WERI-Rb-1 (cell line): ENCODE results near the gene CWC25.

Experiments
- DNase-seq: peaks from one replicate; pipeline ENCODE4 v3.0.0-alpha.2; 2020
- H3K27ac ChIP-seq: fragments of 250-450 bp; sonication (Bioruptor Pico); 2 replicates; pipeline ENCODE4 v1.5.1; 2020; ENCODE audit warnings: mild to moderate bottlenecking, moderate library complexity
- H3K27me3 ChIP-seq: fragments of 250-450 bp; sonication (Bioruptor Pico); 2 replicates; pipeline ENCODE4 v1.5.1; 2021; ENCODE audit warnings: mild to moderate bottlenecking, low read depth, moderate library complexity; ENCODE audit not compliant: insufficient read depth, severe bottlenecking
- H3K36me3 ChIP-seq: fragments of 250-450 bp; sonication (Bioruptor Pico); 2 replicates; pipeline ENCODE4 v1.5.1; 2020; ENCODE audit warnings: mild to moderate bottlenecking, moderate library complexity
- H3K4me3 ChIP-seq: 2 replicates; pipeline ENCODE4 v1.5.1; 2011; ENCODE audit warnings: low read depth, mild to moderate bottlenecking, control low read depth, low read length
- H3K9me3 ChIP-seq: fragments of 250-450 bp; sonication (Bioruptor Pico); 2 replicates; pipeline ENCODE4 v1.5.1; 2021; ENCODE audit warnings: mild to moderate bottlenecking, moderate library complexity; ENCODE audit not compliant: severe bottlenecking
- CTCF ChIP-seq: IDR thresholded peaks from 2 replicates; pipeline ENCODE4 v1.5.1; 2011; ENCODE audit warnings: low read depth, mild to moderate bottlenecking, control low read depth, inconsistent platforms, low read length

Gene CWC25

DNA sequence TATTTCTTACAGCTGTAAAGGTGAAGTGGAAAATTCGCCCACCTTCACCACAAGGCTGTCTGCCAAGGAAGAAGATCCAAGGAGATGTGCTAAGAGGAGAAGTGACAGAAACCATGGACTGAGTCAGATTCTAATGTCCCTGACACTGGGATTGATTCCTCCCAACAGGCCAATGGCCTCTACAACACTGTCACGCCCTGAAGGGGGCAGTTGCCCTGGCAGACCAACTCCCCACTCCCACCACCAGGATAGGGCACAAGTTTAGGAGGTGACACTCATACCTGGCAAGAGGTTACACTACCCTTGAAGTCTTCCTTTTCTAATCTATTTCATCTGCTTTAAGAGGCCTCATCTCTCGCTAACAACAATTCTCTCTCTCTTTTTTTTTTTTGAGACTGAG lies 41.9 kb downstream of the CWC25 start:
- no peak overlapping the region for H3K4me3 ChIP-seq
- TF ChIP-seq CTCF: no peak
- H3K36me3 ChIP-seq: peaks cover 74% of the 10 kb centered on the region
- H3K27me3 ChIP-seq: no peaks in the 10 kb centered on the region
- H3K27ac ChIP-seq: no peak overlapping the region
- no peaks in the 10 kb centered on the region for H3K9me3 ChIP-seq
- DNase-seq: no peak

GRCh38 chr17:38779965-38780752 lies 45.0 kb downstream of the CWC25 start:
- Histone ChIP-seq H3K27ac (no peak overlapping the region), H3K27me3 (no peaks in the 10 kb centered on the region), H3K9me3 (no peaks in the 10 kb centered on the region), H3K36me3 (peaks cover 88% of the 10 kb centered on the region), H3K4me3 (no peak overlapping the region)
- DNase-seq: no peak
- no peak for TF ChIP-seq CTCF

- Histone ChIP-seq H3K4me3 (no peak overlapping the region), H3K27ac (no peak overlapping the region), H3K36me3 (peaks cover 89% of the 10 kb centered on the region), H3K27me3 (no peaks in the 10 kb centered on the region), H3K9me3 (no peaks in the 10 kb centered on the region)
- no peak for DNase-seq
- no peak for TF ChIP-seq CTCF
Observed at GRCh38 chr17:38777641-38778250, 47.4 kb downstream of the CWC25 start.

- H3K27me3 ChIP-seq: no peaks in the 10 kb centered on the region
- H3K9me3 ChIP-seq: no peaks in the 10 kb centered on the region
- peaks cover 77% of the 10 kb centered on the region for H3K36me3 ChIP-seq
- no peak for DNase-seq
- H3K27ac ChIP-seq: no peak overlapping the region
- TF ChIP-seq CTCF: no peak
- no peak overlapping the region for H3K4me3 ChIP-seq
Observed at GRCh38 chr17:38773258-38773657, 51.9 kb downstream of the CWC25 start.

DNA sequence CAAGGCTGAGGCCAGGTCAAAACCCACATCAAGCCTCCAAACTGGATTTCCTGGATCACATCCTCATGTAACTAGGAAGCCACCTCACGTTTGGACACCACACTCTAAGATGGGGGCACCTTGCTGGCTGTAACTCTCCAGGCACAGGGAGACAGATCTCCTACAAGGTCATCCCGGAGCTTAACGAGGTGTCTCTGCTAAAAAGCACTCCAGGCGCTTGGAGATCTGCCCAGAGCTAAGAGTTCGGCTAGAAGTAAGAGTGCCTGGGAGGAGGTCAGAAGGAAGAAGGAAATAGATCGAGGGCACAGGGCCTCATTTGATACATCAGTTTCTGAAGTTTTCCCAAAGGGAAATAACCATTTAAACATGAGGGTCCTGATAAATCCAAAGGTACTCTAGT lies 56.7 kb downstream of the CWC25 start:
- Histone ChIP-seq H3K4me3 (no peak overlapping the region), H3K27ac (no peak overlapping the region), H3K9me3 (no peaks in the 10 kb centered on the region), H3K27me3 (no peaks in the 10 kb centered on the region), H3K36me3 (peaks cover 57% of the 10 kb centered on the region)
- no peak for DNase-seq
- TF ChIP-seq CTCF: no peak
